ENCODE results near the gene MCF2L.

Gene MCF2L

DNA sequence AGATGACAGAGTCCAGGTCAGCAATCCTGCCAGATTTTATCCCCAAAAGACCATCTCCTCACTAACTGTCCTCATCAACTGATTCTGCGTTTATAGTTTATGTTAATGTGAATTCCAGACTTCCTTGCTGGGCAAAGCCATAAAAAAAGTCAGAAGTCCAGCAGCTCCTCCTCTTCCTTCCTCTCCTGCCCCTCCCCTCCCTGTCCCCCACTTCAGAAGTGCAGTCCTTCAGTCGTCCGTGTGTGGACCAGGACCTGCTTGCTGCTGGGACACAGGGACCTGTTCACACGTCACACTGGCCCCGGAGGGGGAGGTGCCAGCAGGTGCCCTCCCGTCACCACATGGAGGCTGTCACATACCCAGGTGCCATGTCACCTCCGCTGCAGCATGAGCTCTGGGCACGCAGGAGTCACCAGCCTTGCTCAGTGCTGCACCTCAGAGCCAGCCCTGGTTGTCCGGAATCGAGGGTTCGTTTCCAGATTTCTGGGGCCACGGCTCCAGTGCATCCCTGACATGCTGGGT is 4.0 kb upstream of the MCF2L start:
- DNase-seq (ENCODE audit: low read depth in 2 of 2), result no peak

- no peak for DNase-seq (ENCODE audit: low read depth in 2 of 2)
Measured at GRCh38 chr13:112965573-112966115, 3.4 kb upstream of the MCF2L start.

DNA sequence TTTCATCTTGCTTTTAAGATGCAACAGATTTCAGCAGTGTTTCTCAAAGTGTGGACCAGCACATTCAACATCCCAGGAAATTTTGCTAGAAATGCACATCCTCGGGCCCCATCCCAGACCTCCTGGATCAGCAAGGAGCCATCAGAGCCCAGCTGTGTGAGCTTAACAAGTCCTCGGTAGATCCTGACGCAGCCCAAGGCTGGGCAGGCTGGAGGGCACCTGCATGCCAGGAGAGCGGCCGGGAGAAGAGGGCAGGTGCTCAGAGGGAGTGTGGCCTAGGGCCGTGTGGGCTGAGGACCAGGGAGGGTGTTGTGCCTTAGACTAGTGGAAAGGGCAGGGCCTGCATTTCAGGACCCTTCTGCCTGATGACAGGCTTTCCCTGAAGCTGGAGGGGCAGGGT is 2.2 kb upstream of the MCF2L start:
- DNase-seq (ENCODE audit: low read depth in 2 of 2), result no peak

- no peak for DNase-seq (ENCODE audit: low read depth in 2 of 2)
Measured at GRCh38 chr13:112967686-112968379, 1.2 kb upstream of the MCF2L start.

DNA sequence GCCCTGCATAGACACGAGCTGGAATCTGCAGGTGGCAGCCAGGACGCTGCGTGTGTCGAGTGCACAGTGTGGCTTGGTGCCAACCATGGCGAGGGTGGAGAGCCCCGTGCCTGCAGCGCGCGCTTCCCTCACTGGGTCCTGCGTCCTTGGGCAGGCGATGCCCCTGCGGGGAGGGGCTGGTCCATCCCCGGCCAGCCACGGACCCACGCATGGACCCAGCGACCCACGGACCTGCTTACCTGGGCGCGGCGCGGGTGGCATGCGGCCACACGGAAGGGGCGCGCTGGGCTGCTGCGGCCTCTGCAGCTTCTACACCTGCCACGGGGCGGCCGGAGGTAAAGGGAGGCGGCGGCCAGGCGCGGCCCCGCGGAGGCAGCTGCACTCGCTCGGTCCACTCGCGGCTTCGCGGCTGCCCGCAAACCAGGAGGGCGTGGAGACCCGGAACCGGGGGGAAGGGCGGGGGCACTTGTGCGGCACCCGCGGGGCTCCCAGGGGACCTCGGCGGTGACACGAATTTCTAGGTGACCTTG is 569 bp upstream of the MCF2L start:
- peak in 1 of 2 donors; percentile 19 for DNase-seq (ENCODE audit: low read depth in 2 of 2)

DNA sequence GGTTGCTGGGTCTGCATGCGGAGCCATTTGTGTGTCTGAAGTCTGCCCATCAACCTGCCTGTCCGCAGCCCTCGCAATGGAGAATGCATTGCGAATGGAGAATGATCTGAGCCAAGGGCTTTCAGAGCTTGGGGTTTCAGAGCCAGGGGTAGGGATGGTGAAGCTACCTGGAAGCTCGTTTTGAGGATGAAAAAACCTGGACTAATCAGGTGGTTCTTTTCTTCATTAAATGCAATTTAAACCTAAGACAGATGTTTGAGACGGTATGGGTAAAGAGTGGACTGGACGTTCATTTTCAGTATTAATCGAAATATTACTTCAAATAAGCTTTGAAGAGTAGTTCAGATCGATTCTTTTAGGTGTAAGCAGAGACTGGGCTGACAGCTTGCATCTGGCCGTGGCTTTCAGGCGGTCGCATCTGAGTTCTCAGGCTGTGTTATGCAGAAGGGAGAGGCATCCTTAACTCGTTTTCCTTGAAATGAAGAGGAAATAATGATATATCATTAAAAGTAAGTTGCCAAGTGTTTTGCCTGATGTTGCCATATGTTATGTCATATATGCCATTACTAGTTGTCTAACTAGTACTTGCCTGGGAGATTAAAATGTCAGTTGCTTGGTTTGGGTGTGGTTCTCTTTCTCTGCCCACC is 801 bp downstream of the MCF2L start:
- no peak for DNase-seq (ENCODE audit: low read depth in 2 of 2)

DNA sequence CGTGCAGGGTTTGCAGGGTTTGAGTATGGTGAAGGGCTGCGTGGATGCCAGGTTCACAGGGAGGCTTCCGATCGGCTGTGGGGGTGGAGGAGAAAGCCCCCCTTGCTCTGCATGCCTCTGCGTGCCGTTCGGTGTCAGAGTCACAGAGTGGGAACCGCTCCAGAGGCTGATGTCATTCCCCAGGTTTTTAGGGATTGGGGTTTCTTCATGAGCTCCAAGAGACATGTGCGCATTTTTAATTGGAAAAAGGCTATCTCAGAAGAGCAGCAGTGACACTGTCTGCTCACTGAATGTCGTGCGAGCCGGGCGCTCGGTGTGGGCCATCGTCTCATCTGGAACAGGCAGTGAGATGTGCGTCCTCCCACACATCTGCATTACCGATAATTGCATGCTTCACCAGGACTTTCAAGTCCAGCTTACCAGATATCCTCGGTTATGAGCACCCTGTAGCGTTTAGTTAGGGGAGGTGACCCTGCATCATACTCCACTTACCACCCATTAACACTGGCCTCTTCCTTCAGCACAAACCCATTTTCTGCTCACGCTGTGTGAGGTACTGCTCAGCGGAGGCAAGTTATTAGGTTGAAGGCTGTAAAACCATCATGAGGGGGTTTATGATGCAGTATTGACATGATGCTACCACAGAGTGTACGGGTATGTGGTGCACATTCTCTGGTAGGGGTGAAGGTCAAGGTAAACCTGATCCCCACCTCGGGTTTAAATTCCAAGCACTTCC is 1.7 kb downstream of the MCF2L start:
- DNase-seq (ENCODE audit: low read depth in 2 of 2), result no peak

- no peak for DNase-seq (ENCODE audit: low read depth in 2 of 2)
Measured at GRCh38 chr13:112971288-112971643, 2.3 kb downstream of the MCF2L start.

GRCh38 chr13:112972258-112972657 is 3.2 kb downstream of the MCF2L start:
- DNase-seq (ENCODE audit: low read depth in 2 of 2), result no peak

DNA sequence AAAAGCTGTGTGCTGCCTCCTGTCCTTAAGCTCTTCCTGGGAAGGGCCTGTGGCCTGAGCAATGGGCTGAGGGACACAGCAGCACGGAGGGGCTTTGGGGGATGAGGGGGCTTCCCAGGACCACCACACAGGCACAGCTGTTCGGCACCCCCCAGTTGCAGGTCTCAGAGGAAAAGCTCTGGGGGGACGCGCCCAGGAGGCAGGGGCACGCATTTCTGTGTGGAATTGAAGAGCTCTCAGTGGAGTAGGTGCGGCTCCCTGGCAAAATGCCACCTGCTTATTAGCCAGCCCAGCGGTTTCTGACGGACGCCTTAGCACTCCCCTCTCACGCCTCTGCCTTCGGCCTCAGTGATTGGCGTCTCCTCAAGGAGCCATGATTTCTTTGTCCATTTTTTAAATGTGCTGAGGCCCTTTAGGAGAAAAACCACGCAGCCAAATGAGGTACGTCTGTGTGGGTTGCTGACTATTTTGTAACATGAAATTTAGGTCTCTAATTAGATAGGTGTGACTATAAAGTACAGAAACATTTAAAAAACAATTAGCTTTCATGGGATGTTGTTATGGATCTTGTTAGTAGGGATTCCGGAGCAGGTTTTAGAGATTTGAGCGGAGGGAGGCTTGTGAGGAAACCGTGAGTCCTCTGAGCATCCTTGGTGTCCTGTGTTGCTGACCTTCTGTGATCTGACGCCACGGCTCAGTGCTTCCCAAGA is 4.0 kb downstream of the MCF2L start:
- no peak for DNase-seq (ENCODE audit: low read depth in 2 of 2)

- no peak for DNase-seq (ENCODE audit: low read depth in 2 of 2)
Measured at GRCh38 chr13:112973577-112973951, 4.5 kb downstream of the MCF2L start.

DNA sequence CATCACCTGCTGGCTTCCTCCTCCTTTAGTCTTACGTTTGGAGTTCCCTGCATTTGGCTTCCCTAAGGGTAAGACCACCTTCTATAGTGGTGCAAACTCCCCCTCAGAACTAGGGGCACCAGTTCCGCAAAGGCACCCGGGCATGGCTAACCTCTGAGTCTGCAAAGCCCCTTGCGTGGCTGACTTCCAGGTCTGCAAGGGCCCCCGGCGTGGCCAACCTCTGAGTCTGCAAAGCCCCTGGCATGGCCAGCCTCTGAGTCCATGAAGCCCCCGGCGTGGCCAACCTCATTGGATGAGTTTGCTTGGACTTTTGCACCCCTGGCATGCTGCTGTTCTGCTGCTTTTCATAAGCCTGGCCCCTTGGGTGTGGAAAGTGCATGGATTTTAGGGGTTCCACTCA is 5.1 kb downstream of the MCF2L start:
- DNase-seq (ENCODE audit: low read depth in 2 of 2), result no peak

DNA sequence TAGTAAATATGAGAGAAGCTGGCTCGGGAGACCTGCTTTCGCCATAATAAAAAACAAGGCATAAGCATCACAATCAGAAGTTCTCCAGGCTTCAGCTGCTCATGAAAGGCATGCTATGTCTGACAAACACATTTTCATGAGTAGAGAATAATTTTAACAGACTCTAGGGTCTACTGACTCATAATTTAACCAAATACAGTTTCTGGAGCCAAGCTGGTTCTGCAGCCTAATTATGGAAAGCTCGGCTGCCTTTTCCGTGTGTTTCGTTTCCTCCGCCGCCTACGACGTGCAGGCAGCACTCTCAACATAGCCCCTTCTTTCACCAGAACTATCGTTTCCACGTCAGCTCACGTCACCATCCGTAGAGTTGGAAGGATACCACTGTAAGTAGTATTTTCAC is 5.7 kb downstream of the MCF2L start:
- no peak for DNase-seq (ENCODE audit: low read depth in 2 of 2)

GRCh38 chr13:112975401-112975939 is 6.5 kb downstream of the MCF2L start:
- no peak for DNase-seq (ENCODE audit: low read depth in 2 of 2)

DNA sequence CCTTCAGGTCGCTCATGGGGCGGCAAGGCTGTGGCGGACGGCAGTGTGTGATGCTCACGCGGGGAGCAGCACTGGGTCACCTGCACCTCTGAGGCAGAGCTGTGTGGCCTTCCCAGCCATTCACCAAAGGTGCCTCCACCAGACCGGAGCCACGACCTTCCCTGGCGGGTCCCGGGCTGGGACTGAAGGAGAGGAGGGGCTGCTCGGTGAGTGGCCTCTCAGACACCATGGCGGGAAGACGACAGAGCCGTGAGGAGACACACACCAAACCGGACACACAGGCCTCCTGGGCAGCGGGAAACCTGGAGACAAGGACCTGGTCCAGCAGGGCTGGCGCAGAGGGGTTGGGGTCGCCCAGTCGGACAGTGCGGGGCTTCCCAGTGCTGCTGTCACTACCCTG is 7.5 kb downstream of the MCF2L start:
- no peak for DNase-seq (ENCODE audit: low read depth in 2 of 2)

GRCh38 chr13:112977091-112977490 is 8.1 kb downstream of the MCF2L start:
- no peak for DNase-seq (ENCODE audit: low read depth in 2 of 2)

DNA sequence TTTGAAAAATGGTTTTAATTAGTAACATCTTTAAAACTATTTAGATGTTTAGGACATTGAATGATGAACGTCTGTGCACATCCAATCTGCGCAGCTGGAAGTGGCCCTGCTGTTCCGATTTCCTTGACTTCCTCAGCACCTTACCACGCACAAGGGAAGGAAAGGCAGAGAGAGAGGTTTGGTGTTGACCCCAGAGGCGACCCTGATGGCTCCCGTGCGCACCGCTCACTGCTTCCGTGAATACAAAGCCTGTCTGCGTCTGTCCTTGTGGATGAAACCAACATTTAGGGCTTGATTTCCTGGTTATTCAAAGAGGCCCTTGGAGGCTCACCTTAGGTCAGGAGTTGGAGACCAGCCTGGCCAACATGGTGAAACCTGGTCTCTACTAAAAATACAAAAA is 8.5 kb downstream of the MCF2L start:
- DNase-seq (ENCODE audit: low read depth in 2 of 2), result no peak

DNA sequence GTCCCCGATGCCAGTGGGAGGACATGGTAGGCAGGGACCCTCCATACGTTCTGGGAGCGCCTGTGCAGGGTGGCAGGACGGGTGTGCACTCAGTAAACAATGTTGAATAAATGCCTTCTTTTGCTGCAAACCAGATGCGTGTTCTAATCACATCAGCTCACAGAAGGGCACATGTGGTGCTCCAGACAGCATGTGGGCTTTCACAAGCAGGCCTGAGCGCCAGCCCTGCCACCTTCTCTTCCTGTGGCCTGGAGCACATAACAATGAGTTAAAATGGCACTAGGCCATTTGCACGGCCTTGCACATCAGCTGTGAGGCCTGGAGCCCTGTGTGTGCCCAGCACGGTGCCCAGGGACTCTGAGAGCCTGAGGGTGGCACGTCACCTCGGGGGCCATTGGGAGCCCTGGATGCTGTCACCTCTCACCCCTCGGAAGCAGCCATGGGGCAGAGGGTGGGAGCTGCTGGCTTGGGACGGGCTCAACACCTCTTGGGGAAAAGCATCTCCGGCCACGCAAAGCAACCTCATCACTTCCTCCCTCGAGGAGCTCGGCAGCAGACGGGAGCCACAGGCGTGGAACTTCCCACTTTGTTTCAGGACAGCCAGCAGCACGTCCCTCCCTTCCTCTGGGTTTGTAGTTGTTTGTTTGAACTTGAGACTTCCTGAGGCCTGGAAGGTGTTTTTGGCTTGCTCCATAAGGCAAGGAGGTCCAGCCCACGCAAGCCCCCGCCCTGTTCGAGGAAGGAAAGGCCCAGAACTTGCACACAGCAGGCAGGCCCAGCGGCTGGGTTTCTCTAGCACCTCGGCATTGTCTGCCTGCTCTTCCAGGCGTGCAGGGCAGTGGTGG is 9.8 kb downstream of the MCF2L start:
- no peak for DNase-seq (ENCODE audit: low read depth in 2 of 2)

DNA sequence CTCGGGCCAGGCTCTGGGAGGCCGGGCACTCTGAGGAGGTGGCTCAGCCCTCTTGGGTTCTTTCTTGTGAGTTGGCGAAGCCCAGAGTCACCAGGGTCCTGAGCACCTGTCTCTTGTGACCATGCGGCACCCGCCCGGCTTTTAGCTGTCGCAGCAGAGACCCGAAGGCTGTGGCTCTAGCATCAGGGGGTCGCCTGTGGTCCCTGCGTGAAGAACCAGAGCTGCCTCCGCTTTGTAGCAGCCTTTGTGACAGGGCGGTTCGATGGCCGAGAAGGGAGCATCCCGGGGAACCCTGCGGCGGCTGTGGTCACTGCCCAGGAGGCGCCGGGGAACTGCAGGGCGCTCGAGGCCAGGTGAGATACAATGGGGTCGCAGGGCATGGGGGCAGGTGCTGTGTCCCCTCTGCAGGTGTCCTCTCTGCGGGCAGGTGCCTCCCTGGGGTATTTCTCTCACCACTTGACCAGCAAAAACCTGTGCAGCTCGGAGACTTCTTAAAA is 10.4 kb downstream of the MCF2L start:
- DNase-seq (ENCODE audit: low read depth in 2 of 2), result no peak

DNA sequence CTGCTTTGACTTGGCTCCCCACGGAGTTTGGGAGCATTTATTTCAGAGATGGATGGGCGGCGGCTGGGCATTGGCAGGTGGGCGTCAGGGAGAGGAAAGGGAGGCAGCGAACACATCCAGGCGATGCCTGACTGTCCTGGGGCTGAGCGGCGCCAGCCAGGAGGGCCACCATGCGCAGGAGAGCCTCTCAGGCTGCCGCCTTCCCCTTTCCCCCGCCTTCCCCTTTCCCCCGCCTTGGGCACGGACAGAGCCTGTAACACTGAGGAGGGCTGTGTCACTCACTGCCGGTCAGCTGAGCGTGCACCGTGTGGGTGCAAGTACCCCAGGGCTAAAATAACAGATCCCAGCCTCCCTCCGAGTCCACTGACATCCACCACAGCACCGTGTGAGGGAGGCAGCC is 11.4 kb downstream of the MCF2L start:
- no peak for DNase-seq (ENCODE audit: low read depth in 2 of 2)
